Nephron progenitor cell (in vitro differentiated cells): ENCODE data around the gene WDR48.

Source experiments
- DNase-seq: peaks from one replicate; pipeline ENCODE4 v3.0.0; 2021
- H3K27ac Mint-ChIP-seq: 2 replicates; pipeline ENCODE4 v1.8.0; 2021; ENCODE audit warnings: mild to moderate bottlenecking, moderate library complexity, mixed read lengths
- H3K27me3 Mint-ChIP-seq: 2 replicates; pipeline ENCODE4 v1.8.0; 2021; ENCODE audit warnings: mild to moderate bottlenecking, low read depth, mixed read lengths; ENCODE audit not compliant: poor library complexity
- H3K36me3 Mint-ChIP-seq: 2 replicates; pipeline ENCODE4 v1.8.0; 2021; ENCODE audit warnings: low read depth, mixed read lengths
- H3K4me1 Mint-ChIP-seq: 2 replicates; pipeline ENCODE4 v1.8.0; 2021; ENCODE audit warnings: mixed read lengths
- H3K4me3 Mint-ChIP-seq: 2 replicates; pipeline ENCODE4 v1.8.0; 2021; ENCODE audit warnings: mild to moderate bottlenecking, moderate library complexity, mixed read lengths
- H3K9me3 Mint-ChIP-seq: 2 replicates; pipeline ENCODE4 v1.8.0; 2021; ENCODE audit warnings: mild to moderate bottlenecking, moderate library complexity, mixed read lengths
- TF ChIP-seq, protein P1 (sequence below): fragments of 200-600 bp; sonication (generic); IDR thresholded peaks from 2 replicates; pipeline ENCODE4 v1.5.0; 2021; ENCODE audit warnings: antibody characterized with exemption

Gene WDR48

DNA sequence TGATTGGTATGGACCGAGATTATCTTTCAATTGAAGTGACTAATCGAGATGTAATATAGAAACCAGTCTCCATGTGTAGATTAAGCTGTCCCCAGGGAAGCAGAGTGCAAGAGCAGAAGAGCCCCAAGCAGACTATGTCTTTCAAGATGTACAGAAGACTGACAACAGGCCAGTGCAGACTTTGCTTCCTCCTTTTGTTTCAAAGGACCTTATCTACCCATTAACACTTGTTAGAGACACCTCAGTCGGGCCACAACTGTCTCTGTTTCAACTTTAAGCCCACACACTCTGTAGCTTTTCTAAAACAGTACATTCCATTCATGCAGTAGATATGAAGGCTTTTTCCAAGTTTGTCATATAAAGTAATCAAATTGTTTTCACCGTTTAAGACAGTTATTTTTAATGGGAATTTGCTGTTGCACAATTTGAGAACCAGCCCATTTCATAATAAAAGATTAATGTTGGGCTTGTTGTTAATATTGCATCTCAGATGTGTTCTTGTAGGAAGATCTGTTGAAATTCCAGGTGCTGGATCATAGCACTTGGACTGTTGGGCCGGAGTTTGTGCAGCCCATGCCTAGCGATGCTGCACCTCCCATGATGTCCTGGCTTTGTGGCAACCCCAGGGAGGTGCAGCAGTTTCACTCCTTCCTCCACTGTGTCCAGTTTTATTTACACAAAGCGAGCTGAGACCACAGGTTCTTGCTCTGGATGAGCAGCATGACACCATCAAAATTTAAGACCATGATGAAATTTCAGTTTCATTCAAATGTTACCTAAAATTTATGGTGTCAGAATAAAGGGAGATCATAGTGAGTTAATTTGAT is 43.2 kb downstream of the WDR48 start:
- TF ChIP-seq, protein P1, sequence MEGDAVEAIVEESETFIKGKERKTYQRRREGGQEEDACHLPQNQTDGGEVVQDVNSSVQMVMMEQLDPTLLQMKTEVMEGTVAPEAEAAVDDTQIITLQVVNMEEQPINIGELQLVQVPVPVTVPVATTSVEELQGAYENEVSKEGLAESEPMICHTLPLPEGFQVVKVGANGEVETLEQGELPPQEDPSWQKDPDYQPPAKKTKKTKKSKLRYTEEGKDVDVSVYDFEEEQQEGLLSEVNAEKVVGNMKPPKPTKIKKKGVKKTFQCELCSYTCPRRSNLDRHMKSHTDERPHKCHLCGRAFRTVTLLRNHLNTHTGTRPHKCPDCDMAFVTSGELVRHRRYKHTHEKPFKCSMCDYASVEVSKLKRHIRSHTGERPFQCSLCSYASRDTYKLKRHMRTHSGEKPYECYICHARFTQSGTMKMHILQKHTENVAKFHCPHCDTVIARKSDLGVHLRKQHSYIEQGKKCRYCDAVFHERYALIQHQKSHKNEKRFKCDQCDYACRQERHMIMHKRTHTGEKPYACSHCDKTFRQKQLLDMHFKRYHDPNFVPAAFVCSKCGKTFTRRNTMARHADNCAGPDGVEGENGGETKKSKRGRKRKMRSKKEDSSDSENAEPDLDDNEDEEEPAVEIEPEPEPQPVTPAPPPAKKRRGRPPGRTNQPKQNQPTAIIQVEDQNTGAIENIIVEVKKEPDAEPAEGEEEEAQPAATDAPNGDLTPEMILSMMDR: no peak
- Mint-ChIP-seq H3K36me3 (peaks cover 54% of the 10 kb centered on the region), H3K4me3 (no peak overlapping the region), H3K27me3 (no peaks in the 10 kb centered on the region), H3K27ac (peak overlapping the region; percentile 42), H3K9me3 (no peaks in the 10 kb centered on the region), H3K4me1 (no peaks in the 10 kb centered on the region)
- no peak for DNase-seq

DNA sequence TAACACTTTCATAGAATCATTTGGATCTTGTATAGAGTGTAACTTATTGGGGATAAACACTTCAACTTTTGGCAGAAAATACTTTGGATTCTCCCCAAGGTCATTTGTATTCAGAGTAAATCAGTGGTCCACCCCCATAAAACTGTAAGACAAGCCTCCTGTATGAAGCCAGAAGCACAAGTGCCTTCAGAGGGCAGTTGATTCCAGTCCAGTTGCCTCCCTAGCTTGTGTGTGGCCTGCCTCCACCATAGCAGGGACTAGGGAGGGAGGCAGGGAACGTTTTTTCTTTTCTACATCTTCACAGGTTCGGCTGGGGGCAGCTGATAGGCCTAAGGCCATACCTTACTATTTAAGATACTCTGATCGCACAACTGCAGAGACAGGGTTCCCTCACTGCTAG is 44.0 kb downstream of the WDR48 start:
- DNase-seq: no peak
- TF ChIP-seq, protein P1: no peak
- Mint-ChIP-seq H3K27me3 (no peaks in the 10 kb centered on the region), H3K9me3 (no peaks in the 10 kb centered on the region), H3K4me1 (no peaks in the 10 kb centered on the region), H3K27ac (no peak overlapping the region), H3K36me3 (peaks cover 47% of the 10 kb centered on the region), H3K4me3 (no peak overlapping the region)

DNA sequence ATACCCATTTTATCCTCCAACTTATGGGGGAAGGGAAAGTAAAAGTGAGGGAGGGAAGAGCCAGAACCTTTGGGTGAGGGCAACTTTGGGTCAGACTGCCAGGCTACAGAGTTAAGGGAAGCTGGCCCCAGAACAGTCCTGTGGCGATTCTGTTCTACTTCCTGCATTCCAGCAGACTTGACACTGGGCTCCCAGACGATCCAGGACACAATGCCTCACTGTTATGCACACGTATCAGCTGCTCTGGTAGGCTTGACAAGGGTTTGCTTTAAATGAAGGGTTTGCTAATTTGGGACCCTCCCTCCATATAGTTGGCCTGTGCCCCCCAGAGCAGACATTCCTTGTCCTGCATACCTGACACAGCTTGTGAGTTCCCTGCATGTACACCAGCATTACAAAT is 45.0 kb downstream of the WDR48 start:
- Mint-ChIP-seq H3K9me3 (no peaks in the 10 kb centered on the region), H3K27me3 (no peaks in the 10 kb centered on the region), H3K36me3 (peaks cover 41% of the 10 kb centered on the region), H3K4me3 (no peak overlapping the region), H3K27ac (peak overlapping the region; percentile 84), H3K4me1 (no peaks in the 10 kb centered on the region)
- TF ChIP-seq, protein P1: no peak
- no peak for DNase-seq

DNA sequence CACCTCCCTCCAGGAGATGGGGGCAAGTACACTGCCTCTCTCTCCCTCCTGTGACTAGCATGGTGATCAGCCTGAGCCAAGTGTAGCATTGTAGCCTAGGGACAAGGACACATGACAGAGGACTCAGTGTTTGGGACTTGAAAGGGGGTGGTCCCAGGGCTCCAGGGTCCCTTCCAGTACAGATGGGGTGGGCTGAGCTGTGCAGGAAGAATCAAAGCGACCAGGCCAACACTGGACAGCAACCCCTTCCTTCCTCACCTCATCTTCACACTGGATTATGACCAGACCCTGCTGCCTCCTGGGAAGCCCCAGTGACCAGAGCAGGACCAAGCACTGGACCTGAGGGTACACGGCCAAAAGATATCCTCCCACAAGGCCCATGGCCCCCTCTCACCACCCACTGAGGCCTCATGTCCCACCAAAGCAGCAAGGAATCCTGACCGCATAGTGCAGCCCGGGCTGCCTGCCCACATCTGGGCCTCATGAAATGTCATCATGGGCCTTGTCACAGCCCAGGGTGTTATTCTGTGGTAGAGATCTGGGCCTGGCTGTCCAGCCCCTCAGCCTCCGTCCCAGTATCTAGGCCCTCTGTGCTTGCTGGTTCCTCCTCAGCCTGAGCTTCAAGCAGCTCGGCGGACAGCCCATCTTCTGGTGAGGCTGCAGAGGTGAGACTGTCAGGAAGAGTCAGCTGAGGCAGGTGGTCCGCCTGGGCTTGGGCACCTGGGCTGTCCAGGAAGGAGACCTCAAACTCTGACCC is 46.1 kb downstream of the WDR48 start:
- no peak for DNase-seq
- Mint-ChIP-seq H3K36me3 (peaks cover 31% of the 10 kb centered on the region), H3K27ac (no peak overlapping the region), H3K4me1 (peaks cover 4% of the 10 kb centered on the region), H3K27me3 (no peaks in the 10 kb centered on the region), H3K9me3 (no peaks in the 10 kb centered on the region), H3K4me3 (no peak overlapping the region)
- TF ChIP-seq, protein P1: no peak

DNA sequence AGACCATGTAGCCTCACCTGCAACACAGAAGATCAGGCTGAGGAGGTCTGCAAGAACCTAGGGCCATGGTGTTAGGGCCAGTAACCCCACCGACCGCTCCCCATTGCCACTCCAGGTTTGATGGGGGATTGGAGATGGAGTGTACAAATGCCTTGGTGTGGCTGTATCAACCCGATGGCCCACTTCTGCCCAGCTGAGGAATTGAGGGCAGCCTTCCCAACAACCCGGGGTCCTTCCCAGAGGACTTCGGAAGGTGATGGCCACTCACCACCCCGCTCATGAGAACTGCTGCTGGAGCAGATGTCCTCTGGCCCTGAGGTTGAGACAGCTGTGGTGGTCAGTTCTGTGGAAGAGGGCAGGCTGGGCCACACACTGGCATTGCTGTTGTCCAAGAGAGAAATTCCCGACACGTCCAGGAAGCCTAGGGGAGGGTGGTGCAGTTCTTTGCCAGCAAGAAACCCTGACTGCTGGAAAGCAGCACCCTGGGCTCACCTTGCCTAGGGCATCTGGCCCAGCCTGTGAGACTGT is 46.7 kb downstream of the WDR48 start:
- DNase-seq: no peak
- H3K36me3 Mint-ChIP-seq: peaks cover 27% of the 10 kb centered on the region
- no peaks in the 10 kb centered on the region for H3K27me3 Mint-ChIP-seq
- no peak overlapping the region for H3K27ac Mint-ChIP-seq
- H3K4me1 Mint-ChIP-seq: peaks cover 10% of the 10 kb centered on the region
- TF ChIP-seq, protein P1: no peak
- H3K9me3 Mint-ChIP-seq: no peaks in the 10 kb centered on the region
- no peak overlapping the region for H3K4me3 Mint-ChIP-seq
